ENCODE results near the gene SPRR2F. TPM values are rescaled to one million over a fixed set of nuclear protein-coding genes. Genes with fewer than 3 reads are reported as not detected.

SPRR2F gene
- total RNA-seq, 2 donors from 2014 or later: 1.9 TPM; not detected in 1

DNA sequence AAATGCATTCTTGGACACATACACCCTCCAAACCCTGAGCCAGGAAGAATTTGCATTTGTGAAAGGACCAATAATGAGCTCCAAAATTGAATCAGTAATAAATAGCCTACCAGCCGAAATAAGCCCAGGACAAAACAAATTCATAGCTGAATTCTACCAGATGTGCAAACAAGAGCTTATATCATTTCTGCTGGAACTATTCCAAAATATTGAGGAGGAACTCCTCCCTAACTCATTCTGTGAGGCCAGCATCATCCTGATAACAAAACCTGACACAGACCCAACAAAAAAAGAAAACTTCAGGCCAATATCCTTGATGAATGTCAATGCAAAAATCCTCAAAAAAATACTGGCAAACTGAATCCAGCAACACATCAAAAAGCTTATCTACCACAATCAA lies 25.7 kb downstream of the SPRR2F start:
- intact Hi-C loops (cut with DNase I): no loop called here
- no peak for DNase-seq (ENCODE audit: low spot score)

DNA sequence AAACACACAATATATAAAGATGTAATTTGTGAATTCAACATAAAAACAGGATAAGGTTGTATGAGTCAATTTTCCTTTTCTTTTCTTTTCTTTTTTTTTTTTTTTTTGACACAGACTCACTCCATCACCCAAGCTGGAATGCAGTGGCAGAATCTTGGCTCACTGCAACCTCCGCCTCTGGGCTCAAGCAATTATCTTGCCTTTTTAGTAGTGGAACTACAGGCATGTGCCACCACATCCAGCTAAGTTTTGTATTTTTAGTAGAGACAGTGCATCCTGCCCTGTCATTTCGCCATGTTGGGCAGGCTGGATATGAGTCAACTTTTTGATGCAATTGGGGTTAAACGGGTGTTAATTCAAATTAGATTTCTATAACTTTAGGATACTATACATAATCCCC lies 31.6 kb downstream of the SPRR2F start:
- no peak for DNase-seq (ENCODE audit: low spot score)
- intact Hi-C loops (cut with DNase I): no loop called here

DNA sequence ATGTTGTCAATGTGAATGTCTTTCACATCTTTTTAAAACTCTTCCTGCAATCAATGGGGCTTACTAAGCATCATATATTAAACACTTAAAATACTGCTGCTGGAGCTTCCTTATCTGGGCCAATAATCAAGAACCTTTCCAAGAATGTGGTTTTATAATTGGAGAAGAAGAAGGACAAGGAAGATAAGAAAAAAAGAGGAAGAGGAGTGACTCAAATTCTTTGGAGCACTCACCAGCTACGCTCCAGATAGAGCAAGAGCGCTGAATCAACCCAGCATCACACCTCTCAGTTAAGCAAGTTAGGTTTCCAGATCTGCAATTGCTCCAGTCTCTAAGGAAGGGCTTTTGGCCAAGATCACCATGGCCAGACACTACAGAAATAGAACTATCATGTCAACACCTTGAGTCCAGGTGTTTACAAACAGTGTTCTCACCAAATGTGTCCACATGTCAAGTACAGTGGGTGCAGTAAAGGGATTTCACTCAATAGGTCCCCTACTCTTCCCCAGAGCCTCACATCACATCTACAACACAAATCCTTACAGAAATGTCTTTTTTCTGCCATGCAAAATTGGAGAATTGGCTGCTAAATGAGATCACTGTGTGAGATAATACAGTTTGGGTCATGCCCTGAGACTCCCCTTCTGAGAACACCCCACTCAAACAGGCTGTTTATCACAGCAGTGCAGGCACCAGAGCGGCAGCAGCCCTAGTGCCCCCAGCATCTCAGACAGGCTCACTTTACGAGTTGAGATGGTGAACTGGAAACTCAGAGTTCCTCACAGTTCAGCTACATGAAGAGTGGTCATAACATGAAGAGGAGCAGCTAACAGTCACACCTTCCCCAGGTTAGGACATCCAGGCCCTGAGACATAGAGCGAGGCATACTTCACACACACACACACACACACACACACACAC lies 40.2 kb downstream of the SPRR2F start:
- intact Hi-C loops (cut with DNase I): no loop called here
- no peak for DNase-seq (ENCODE audit: low spot score)

DNA sequence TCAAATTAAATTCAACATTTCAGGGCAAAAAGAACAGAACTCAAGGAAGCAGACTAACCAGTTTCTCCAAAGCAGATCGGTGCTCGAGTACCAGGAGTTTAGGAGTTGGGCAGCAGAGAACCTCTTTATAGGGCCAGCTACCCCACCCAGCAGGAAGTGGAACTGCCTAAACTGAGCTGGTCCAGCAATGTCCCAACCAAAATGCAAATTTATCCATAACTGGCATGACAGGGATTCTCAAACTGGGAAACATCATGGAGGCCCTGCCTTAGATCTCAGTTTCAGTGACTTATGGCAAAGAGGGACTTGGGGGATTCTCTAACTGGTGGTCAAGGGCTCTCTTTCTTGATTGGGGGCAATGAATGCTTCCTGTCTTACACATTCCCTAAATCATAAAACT lies 41.8 kb downstream of the SPRR2F start, which contains the start of gene SPRR2B:
Gene SPRR2B (minus strand): TSS at position 101 of the 400 bp plus-strand sequence. CDS start 772 bp downstream, outside the sequence.
- intact Hi-C loops (cut with DNase I): no loop called here
- DNase-seq (ENCODE audit: low spot score): no peak

DNA sequence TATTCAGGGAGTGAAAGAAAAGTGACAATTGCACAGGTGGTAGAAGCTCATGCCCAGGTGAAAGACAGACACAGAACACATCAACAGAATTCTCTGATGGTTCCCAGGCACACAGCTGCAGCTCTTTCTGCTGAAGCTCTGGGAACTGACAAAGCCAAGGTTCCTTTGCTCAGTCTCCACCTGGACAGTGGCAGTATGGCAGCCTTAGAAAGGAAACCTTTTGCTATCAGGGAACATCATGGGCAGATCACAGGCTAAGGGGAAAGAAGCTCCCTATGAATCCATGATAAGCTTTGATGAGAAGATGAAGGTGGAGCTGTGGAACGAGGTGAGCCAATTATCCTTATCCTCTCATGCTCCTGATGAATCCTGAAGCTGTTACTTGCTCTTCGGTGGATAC lies 43.1 kb downstream of the SPRR2F start:
- DNase-seq (ENCODE audit: low spot score): no peak
- intact Hi-C loops (cut with DNase I): no loop called here

Other genes starting within 250 kb of the SPRR2F start
- gene SMCP, start 235.2 kb downstream of the SPRR2F start, total RNA-seq: not detected
- not detected for gene IVL, start 205.0 kb downstream of the SPRR2F start, total RNA-seq
- gene SPRR5, start 166.3 kb downstream of the SPRR2F start, total RNA-seq: not detected
- not detected for gene SPRR4, start 142.9 kb downstream of the SPRR2F start, total RNA-seq
- not detected for gene SPRR1A, start 129.4 kb downstream of the SPRR2F start, total RNA-seq
- gene SPRR3, start 111.8 kb downstream of the SPRR2F start, total RNA-seq: not detected
- gene SPRR1B, start 82.3 kb downstream of the SPRR2F start, total RNA-seq: not detected
- not detected for gene SPRR2D, start 72.4 kb downstream of the SPRR2F start, total RNA-seq
- gene SPRR2A, start 56.0 kb downstream of the SPRR2F start, total RNA-seq: not detected
- gene SPRR2B, start 41.9 kb downstream of the SPRR2F start, total RNA-seq: not detected
- gene SPRR2E, start 19.0 kb downstream of the SPRR2F start, total RNA-seq: not detected
- not detected for gene SPRR2G, start 37.4 kb upstream of the SPRR2F start, total RNA-seq
- gene LELP1, start 89.9 kb upstream of the SPRR2F start, total RNA-seq: not detected
- gene PRR9, start 104.1 kb upstream of the SPRR2F start, total RNA-seq: not detected
- not detected for gene LORICRIN, start 146.2 kb upstream of the SPRR2F start, total RNA-seq
- gene PGLYRP3, start 199.4 kb upstream of the SPRR2F start, total RNA-seq: not detected
- gene PGLYRP4, start 235.3 kb upstream of the SPRR2F start, total RNA-seq: not detected
- gene S100A9, start 244.3 kb upstream of the SPRR2F start, total RNA-seq: 100 to 1,000 TPM; 158 to 525 TPM

All from posterior vena cava (tissue), 2 donors.